22Rv1 (cell line): Measurements from ENCODE around the gene BACH2.

ENCODE experiments used
- ZFX ChIP-seq: fragments of 450-650 bp; IDR thresholded peaks from 2 replicates; pipeline ENCODE4 v1.6.1; 2017; ENCODE audit warnings: antibody characterized with exemption, borderline replicate concordance
- TF ChIP-seq, protein P1 (sequence below): fragments of 450-650 bp; IDR thresholded peaks from 2 replicates; pipeline ENCODE4 v1.5.1; 2017; ENCODE audit warnings: mild to moderate bottlenecking

DNA sequence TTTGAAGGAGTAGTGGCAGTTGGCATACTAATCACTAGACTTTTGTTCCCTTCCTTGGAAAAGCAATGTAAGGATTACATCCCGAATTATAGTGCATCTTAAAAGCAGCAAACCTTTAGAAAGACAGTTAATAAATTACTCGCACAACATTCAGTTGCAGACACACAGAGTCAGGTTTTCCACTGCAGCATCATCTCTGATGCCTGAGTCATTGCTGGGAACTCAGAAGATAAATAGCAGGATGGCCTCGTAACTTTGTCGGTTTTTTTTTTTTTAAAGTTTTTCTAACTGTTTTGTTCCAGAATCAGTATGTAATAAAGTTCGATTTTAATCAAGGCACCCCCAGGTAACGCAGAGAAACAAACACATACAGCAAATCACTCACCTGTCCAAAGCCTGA is 368.0 kb downstream of the BACH2 start:
- TF ChIP-seq, protein P1, sequence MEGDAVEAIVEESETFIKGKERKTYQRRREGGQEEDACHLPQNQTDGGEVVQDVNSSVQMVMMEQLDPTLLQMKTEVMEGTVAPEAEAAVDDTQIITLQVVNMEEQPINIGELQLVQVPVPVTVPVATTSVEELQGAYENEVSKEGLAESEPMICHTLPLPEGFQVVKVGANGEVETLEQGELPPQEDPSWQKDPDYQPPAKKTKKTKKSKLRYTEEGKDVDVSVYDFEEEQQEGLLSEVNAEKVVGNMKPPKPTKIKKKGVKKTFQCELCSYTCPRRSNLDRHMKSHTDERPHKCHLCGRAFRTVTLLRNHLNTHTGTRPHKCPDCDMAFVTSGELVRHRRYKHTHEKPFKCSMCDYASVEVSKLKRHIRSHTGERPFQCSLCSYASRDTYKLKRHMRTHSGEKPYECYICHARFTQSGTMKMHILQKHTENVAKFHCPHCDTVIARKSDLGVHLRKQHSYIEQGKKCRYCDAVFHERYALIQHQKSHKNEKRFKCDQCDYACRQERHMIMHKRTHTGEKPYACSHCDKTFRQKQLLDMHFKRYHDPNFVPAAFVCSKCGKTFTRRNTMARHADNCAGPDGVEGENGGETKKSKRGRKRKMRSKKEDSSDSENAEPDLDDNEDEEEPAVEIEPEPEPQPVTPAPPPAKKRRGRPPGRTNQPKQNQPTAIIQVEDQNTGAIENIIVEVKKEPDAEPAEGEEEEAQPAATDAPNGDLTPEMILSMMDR: no peak
- no peak for TF ChIP-seq ZFX
